NCI-H1417 treated with DMSO at 0.1 percent for 48 hours (cell line): Measurements from ENCODE around the gene AGRN.
"Not testable (repeated sequence)": the region's sequence is repeated elsewhere in the genome, so short reads cannot be mapped to it uniquely, and the experiment has no call there.

Experiments
- DNase-seq: peaks from one replicate; lab custom pipeline; 2025; lab: John Stamatoyannopoulos, UW

Gene AGRN

DNA sequence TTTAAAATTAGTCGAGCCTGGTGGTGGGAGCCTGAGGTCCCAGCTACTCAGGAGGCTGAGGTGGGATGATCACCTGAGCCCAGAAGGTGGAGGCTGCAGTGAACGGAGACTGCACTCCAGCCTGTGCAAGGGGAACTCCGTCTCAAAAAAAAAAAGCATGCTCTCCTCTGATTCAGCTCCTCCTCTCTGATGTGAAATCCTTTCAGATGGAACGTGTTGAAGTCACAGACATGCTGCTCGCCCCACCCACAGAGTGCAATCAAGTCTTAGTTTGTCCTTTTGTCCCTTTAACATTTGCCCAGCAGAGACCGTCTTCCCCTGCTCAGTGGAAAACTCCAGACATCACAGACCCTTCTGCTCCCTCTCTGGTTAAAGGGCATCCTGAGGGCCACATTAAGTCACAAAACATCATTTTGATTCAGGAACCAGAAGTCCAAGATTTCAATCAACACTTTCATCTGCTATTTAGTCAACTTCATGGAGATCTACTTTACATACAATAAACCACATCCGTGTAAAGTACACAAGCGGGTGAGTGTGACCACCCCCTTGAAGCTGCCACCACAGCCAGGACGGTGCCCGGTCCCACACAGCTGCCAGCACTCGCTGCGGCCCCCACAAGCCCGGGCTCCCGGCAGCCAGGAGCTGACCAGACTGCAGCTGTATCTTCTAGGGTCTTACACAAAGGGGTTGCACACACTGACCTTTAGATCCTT is 73.1 kb downstream of the AGRN start:
- no peak for DNase-seq

DNA sequence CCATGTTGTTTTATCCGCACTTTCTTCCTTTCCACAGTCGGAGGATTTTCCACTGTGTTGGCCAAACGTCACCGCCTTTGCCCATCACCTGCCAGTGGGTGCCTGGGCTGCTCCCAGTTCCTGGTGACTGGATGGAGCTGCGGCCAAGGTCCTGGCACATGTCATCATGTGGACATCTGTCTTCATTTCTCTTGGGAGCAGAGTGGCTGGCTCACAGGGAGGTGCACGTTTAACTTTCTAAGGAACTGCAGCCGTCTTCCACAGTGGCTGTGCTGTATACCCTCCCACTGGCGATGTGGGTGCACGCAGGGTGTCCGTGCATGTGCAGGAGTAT is 73.7 kb downstream of the AGRN start:
- no peak for DNase-seq

DNA sequence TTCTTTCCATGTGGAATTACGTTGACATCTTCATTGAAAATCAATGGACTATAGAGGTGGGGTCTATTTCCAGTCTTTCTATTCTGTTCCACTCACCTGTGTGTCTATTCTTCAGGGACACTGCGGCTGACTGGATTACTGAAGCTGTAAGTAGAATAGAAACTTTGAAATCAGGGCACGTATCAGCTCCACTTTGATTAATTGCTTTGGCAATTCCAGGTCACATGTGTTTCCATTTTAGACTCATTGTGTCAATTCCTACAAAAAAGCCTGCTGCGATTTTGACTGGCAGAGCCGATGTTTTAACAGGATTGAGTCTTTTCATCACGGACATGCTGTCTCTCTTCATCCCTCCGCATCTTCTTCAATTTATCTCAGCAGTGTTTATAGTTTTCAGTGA is 75.1 kb downstream of the AGRN start:
- DNase-seq, result no peak

DNA sequence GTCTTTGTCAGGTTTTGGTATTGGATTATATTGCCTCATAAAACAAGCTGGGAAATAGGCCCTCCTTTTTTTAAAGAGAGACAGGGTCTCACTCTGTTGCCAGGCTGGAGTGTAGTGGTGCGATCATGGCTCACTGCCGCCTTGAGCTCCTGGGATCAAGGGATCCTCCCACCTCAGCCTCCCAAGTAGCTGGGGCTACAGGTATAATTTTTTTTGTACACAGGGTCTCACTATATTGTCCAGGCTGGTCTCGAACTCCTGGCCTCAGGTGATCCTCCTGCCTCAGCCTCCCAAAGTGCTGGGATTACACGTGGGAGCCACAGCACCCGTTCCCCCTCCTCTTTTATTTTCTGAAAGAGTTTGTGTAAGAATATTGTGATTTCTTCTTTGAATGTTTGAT is 76.2 kb downstream of the AGRN start:
- DNase-seq, result not testable (repeated sequence)

DNA sequence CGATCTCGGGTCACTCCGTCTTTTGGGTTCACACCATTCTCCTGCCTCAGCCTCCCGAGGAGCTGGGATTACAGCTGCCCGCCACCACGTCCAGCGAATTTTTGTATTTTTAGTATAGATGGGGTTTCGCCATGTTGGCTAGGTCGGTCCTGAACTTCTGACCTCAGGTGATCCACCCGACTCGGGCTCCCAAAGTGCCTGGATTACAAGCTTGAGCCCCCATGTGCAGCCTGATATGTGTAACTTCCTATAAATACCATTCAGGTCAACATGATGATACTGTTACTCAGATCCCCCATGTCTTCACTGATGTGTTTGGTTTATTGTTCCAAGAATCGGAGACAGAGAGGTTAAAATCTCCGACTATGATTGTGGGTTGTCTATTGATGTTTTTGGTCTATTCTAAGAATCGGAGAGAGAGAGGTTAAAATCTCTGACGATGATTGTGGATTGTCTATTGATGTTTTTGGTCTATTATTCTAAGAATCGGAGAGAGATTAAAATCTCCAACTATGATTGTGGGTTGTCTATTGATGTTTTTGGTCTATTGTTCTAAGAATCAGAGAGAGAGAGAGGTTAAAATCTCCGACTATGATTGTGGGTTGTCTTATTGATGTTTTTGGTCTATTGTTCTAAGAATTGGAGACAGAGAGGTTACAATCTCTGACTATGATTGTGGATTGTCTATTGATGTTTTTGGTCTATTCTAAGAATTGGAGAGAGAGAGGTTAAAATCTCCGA is 78.9 kb downstream of the AGRN start:
- DNase-seq, result no peak

DNA sequence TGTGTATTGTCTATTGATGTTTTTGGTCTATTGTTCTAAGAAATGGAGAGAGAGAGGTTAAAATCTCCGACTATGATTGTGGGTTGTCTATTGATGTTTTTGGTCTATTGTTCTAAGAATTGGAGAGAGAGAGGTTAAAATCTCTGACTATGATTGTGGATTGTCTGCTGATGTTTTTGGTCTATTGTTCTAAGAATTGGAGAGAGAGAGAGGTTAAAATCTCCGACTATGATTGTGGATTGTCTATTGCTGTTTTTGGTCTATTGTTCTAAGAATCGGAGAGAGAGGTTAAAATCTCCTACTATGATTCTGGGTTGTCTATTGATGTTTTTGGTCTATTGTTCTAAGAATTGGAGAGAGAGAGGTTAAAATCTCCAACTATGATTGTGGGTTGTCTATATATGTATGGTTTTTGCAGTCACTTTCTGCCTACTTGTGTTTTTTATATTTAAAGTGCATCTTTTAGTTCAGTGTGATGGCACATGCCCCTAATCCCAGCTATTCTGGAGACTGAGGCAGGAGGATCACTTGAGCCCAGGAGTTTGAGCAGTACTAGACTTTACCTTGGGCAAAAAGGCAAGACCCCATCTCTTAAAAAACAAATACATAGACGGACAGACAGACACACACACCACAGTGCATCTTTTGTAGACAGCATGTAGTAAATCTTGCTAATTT is 79.7 kb downstream of the AGRN start:
- DNase-seq, result no peak

DNA sequence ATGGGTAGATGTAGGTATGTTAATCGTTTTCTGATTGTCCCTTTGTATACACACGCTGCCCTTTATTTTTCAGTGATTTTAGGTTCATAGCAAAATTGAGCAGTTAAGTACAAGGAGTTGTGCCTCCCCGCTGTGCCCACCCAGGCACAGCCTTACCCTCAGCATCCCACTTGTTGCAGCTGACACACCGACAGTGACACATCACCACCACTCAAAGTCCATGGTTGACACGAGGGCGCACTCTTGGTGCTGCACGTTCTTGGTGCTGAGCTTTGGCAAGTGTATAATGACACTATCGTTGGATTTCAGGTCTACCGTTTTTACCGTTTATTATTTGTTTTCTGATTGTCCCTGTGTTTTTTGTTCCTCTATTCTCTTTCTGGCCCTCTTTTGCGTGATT is 80.4 kb downstream of the AGRN start:
- no peak for DNase-seq

DNA sequence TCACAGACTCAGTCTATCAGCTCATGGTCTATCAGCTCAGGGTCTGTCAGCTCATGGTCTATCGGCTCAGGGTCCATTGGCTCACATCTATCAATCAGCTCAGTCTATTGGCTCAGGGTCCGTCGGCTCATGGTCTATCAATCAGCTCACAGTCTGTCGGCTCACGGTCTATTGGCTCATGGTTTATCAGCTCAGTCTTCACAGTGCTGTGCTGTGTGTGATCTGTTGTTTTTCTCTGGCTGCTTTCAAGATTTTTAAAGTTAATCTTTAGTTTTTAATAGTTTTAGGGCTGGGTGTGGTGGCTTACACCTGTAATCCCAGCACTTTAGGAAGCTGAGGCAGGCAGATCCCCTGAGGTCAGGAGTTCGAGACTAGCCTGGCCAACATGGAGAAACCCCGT is 81.6 kb downstream of the AGRN start:
- no peak for DNase-seq

DNA sequence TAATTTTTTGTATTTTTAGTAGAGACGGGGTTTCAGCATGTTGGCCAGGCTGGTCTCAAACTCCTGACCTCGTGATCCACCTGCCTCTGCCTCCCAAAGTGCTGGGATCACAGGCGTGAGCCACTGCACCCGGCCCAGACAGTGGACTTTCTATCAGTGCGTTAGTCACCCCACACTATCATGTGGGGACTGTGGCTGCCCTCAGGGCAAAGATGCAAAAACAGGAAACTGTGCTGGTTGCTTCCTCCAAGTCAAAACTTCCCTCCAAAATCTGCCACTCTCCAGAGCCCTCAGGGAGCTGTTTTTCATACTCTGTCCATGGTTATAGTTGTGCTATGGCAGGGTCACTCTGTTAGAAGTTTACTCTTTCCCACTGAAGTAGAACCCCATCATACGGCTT is 84.2 kb downstream of the AGRN start:
- DNase-seq, result not testable (repeated sequence)
